Thyroid gland (tissue), 4 donors: ENCODE measurements around the gene SHLD2.

Source experiments
- POLR2A ChIP-seq, 2 donors: fragments of 450-650 bp; IDR thresholded peaks; one replicate each; pipeline ENCODE4 v1.6.1; 2017; ENCODE audit warnings: antibody characterized with exemption in 2 of 2, mild to moderate bottlenecking in 2 of 2, moderate library complexity in 1 of 2
- TF ChIP-seq, protein P1 (sequence below), 6 experiments: fragments of 200-600 bp in 3 of 6; fragments of 450-650 bp in 3 of 6; sonication (generic) in 3 of 6; IDR thresholded peaks; one replicate each; pipeline ENCODE4 v1.5.1; 2016 to 2019; ENCODE audit warnings: antibody characterized with exemption in 6 of 6, mild to moderate bottlenecking in 2 of 6, inconsistent platforms in 1 of 6, moderate library complexity in 1 of 6

DNA sequence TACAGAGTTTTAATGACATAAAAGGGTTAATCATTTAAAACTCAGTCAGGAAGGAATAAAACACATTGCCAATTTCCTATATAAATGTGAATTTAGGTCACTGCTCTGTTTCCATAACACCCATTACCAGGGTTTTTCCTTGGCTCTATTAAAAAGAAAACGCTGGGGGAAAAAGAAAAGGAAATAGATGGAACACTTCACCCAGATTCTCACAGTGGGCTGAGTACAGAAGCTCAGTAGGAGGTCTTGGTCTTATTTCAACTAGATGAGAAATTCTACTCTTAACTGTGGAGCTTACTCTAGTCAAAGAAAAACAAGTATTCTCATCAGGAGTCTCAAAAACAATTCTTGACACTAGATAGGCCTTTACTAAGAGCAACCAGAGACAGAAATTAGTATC lies 36.8 kb upstream of the SHLD2 start:
- TF ChIP-seq, protein P1, sequence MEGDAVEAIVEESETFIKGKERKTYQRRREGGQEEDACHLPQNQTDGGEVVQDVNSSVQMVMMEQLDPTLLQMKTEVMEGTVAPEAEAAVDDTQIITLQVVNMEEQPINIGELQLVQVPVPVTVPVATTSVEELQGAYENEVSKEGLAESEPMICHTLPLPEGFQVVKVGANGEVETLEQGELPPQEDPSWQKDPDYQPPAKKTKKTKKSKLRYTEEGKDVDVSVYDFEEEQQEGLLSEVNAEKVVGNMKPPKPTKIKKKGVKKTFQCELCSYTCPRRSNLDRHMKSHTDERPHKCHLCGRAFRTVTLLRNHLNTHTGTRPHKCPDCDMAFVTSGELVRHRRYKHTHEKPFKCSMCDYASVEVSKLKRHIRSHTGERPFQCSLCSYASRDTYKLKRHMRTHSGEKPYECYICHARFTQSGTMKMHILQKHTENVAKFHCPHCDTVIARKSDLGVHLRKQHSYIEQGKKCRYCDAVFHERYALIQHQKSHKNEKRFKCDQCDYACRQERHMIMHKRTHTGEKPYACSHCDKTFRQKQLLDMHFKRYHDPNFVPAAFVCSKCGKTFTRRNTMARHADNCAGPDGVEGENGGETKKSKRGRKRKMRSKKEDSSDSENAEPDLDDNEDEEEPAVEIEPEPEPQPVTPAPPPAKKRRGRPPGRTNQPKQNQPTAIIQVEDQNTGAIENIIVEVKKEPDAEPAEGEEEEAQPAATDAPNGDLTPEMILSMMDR (IDR thresholded peaks at IDR 0.05) = no peak
- no peak for TF ChIP-seq POLR2A (IDR thresholded peaks at IDR 0.05)
